Activated T-helper 1 cell treated with Interleukin-2 at 50 U/mL for 16 hours (primary cell): ENCODE data around the gene STAG1.
"Not testable (repeated sequence)": the region's sequence is repeated elsewhere in the genome, so short reads cannot be mapped to it uniquely, and the experiment has no call there.

Experiments
- DNase-seq: peaks from one replicate; pipeline ENCODE4 v3.0.0-alpha.2; 2020; ENCODE audit warnings: low read depth

STAG1 gene

DNA sequence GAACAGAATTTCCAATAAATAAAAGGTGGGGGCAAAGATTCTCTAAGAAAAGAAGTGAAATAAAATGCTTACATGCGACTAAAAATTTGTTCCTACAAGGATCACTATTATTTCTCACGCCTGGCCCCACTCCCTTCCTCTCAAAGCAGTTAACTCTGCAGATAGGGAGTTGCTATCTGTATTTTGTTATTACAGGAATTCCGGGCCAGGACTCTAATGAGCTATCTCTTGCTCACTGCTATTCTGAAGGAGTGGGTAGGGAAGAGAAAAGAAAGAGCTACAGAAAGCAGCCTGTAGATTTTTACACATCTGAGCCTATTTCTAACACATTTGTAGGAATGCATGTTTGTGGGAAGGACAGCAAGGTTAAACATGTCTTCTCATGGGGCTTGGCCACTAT lies 361.6 kb downstream of the STAG1 start:
- DNase-seq, result no peak

DNA sequence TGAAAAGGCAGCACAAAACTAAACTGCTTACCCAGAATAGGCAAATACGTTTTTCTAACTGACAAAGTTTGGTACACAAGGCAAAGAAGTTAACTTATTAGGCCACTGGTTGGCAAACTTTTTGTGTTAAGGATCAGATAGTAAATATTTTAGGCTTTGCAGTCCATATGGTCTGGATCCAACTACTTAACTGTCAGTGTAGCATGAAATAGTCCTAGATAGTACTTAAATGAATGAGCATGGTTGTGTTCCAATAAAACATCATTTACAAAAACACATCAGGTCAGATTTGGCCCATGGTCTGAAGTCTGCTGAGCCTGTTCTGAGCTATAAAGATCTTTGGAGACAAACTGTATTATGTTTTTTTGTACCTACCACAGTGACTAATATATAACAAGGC lies 365.1 kb downstream of the STAG1 start:
- DNase-seq, result no peak

DNA sequence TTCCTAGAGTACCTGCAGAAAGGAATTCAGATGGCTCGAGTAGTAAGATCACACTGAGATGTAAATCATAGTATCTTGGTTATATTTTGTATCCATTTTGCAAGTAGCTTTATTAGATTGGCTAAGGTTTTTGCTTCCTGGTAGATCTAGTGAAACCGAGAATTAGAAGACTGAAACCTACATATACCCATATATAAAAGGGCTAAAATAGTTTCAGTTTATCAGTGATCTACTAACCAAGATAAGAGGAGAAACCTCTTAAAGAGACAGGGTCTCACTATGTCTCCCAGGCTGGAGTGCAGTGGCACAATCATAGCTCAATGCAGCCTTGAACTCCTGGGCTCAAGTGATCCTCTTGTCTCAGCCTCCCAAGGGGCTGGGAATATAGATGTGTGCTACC lies 366.7 kb downstream of the STAG1 start:
- no peak for DNase-seq

DNA sequence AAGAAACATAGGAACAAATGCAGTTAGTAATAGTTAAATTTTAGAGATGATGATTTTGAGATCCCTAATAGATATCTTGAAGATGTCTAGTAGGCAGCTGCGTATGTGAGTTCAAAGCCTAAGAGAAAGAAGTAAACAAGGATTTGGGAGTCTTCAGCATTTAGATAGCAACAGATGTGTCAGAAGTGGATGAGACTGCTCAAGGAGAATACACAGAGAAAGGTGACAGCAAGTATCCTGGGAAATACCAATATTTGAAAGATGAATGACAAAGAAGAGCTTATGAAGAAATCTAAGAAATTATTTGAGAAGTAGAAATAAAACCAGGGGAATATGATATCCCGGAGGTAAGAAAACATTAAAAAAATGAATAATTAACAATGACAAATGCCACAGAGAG lies 371.1 kb downstream of the STAG1 start:
- DNase-seq, result no peak

DNA sequence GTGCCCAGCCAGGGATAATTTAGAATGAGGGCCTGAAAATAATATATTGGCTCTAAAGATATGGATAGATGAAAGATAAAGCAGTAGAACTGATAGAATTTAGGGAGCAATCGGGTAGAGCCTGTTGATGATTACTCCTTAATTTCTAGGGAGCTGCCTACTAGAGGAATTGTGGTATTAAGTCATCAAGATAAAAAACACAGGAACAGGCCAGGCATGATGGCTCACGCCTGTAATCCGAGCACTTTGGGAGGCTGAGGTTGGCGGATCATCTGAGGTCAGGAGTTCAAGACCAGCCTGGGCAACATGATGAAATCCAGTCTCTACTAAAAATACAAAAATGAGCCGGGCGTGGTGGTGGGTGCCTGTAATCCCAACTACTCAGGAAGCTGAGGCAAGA lies 371.6 kb downstream of the STAG1 start:
- no peak for DNase-seq

DNA sequence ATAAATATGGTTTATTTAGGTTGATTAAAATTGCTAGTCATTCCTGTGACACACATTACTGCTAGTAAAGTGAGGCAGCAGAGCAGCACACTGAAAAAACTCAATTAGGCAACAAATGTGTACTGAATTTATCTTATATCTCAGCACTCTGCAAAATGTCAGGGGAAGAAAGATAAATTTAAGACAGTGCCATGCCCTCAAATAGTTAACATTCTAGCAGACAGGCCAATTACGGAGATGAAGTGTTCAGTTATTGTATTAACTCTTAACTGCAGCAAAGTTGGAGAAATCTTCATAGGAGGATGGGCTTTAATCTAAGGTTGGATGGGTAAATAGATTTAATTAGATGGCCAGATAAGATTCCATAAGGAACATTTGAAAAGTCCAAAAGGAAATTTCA lies 374.2 kb downstream of the STAG1 start:
- no peak for DNase-seq

- DNase-seq, result no peak
These were observed 374.7 kb downstream of the STAG1 start for GRCh38 chr3:136377508-136377907.

- not testable (repeated sequence) for DNase-seq
These were observed 376.4 kb downstream of the STAG1 start for GRCh38 chr3:136375800-136376199.

DNA sequence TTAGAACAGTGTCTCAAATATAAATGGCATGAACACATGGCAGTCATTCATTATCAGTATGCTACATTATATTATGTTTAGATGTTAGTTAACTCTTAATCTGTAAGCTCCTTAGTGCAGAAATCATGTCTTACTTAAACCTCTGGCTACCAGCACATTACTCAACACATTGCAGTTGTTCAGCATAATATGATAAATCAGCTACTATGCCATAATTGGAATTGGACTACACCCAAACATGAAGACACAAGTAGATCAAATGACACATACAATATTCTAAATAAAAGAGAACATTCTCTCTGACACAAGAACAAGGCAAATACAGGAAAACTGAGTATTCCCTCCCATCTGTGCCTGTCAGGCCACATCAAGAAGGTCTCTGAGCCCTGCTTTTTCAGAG lies 385.9 kb downstream of the STAG1 start:
- DNase-seq, result no peak

DNA sequence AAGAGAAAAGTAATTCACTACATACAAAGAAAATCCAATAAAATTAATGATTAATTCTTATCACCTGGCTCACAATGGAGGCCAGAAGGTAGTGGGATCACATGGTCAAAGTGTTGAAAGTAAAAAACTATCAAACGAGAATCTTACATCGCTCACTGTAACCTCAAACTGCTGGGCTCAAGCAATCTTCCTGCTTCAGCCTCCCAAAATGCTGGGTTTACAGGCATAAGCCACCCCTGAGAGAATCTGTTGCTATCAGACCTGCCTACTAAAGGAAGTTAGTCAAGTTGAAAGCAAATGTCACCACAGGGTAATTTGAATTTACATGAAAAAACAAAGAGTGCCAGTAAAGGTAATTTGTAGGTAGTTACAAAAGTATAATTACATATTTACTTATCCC lies 398.7 kb downstream of the STAG1 start:
- DNase-seq, result no peak

- DNase-seq, result no peak
These were observed 400.3 kb downstream of the STAG1 start for GRCh38 chr3:136351905-136352304.

- no peak for DNase-seq
These were observed 400.8 kb downstream of the STAG1 start for GRCh38 chr3:136351351-136351750.

- no peak for DNase-seq
These were observed 401.6 kb downstream of the STAG1 start for GRCh38 chr3:136350557-136350956.

DNA sequence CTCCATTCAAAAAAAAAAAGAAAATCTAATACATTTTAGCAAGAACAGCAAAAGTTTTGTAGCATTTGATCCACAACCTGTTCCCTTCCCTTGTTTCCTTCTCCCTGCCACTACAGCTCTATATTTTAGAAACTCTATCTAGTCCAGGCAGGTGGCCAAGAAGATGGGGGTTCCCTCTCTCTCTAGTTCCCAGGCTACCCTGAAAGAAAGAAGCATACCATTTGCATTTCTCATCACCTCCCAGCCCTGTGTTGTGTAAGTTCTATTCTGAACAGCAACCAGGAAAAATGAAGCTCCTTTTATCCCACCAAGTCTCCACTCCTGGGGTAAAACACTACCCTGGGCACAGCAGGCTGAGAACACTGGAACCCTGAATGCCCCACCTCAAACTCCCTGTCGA lies 402.0 kb downstream of the STAG1 start:
- no peak for DNase-seq

DNA sequence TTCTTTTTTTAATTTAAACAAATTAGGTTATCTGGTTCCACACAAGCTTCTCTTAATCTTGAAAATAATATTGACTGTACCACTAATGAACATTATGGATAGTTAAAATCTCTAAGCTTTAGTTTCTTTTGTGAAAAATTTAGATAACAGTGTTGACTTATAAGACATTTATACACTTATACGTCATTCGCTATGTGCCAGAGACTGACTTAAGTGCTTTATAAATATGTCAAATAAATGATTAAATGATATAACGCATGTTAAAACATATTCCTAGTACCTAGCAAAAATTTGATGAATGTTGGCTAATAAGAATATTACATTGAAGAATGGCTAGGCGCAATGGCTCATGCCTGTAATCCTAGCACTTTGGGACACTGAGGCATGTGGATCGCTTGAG lies 405.7 kb downstream of the STAG1 start:
- DNase-seq, result no peak

GRCh38 chr3:136343873-136344555 lies 408.2 kb downstream of the STAG1 start:
- DNase-seq, result no peak

DNA sequence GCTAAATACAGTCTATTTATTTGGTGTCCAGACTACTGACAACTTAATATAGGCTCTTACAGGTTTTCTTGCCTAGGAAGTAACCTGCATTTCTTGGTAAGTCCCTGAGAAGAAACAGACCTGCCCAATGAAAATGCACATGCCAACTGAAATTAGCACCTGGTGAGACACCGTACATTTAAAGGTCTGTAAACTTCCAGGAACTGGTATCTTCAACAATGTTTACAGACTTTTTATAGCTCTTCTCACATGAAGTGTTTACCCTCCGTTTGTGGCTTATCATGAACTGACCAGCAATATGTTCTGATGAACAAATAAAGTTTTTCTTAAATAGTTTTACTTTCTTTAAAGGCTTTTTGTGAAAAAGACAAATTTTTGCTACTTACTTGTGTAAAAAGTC lies 408.7 kb downstream of the STAG1 start:
- DNase-seq, result no peak

DNA sequence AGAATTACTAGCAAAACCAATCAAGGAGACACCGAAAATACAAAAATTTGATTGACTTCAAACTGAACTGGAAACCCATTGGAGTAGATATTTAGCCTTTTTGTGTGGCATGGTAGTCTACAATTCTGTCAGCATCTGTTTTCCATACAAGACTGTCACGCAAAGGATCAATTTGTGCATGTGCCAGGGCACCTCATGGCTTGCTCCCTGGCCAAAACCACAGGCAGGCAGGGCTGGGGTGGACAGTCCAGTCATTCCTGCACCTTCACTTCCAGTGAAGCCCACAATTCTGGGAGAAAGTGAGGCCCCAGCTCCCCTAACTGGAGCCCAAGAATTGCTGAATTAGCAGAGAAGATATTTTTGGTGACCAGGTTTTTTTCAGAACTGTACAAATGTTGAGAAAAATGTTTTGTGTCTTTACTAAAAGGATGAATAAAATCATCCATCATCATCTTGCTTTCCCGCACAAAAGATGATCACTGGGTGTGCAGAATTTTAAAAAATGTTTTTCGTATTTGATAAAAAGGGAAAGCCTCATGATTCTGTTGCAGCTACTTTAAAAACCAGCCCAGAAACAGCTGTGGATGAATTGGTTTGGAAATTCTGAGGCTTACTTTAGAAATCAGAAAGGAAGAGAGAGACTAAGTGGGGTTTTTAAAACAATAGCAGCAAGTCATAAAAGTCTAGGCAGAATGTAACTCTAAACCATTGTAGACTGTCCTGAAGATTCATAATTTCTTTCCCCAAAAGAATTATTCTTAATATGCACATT lies 415.7 kb downstream of the STAG1 start:
- no peak for DNase-seq

- DNase-seq, result not testable (repeated sequence)
These were observed 417.5 kb downstream of the STAG1 start for GRCh38 chr3:136334726-136335125.

DNA sequence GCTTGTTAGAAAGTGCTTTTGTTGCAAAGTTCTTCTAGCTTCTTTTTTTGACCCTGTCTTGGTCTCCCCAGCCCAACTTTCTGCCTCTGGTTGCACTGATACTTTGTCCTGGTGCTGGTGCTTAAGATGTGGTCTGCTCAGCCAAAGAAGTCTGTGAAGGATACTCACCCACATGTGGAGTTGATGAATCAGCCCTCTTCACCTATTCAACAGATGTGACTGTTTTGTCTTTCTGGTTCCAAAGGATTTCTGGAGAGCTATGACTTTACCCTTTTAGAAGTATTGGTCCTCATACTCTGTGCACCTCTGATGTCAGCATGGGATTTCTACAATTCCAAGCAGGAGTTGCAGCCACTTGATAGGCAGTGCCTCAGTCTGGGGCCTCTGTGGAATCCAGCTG lies 418.0 kb downstream of the STAG1 start:
- no peak for DNase-seq

- DNase-seq, result no peak
These were observed 419.4 kb downstream of the STAG1 start for GRCh38 chr3:136332776-136333175.

GRCh38 chr3:136332302-136332701 lies 419.9 kb downstream of the STAG1 start:
- no peak for DNase-seq

DNA sequence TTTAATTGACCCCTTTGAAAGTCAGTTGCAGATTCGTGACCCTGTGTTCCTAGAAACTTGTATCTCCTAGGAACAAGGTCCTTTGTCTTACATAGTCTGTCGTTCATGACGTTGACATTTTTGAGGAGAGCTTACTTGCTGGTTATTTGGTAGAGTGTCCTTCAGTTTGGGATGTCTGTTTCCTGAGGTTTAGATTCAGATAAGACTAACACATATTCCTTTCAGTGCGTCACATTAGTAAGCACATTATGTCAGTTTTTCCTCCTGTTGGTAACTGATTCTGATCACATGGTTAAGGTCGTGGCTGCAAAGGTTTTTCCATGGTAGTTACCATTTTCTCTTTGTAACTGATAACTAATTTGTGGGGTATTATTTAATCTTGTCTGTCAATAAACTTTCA lies 421.3 kb downstream of the STAG1 start:
- no peak for DNase-seq

GRCh38 chr3:136329593-136329992 lies 422.6 kb downstream of the STAG1 start:
- no peak for DNase-seq
